Hepatocyte (in vitro differentiated cells): ENCODE data around the gene CPEB3. TPM values are rescaled to one million over a fixed set of nuclear protein-coding genes. Genes with fewer than 3 reads are reported as not detected.
"Not testable (repeated sequence)": the region's sequence is repeated elsewhere in the genome, so short reads cannot be mapped to it uniquely, and the experiment has no call there.

ENCODE experiments used
- DNase-seq: peaks from one replicate; pipeline ENCODE4 v3.0.0-alpha.2; 2016; ENCODE audit warnings: low spot score
- H2AFZ ChIP-seq: fragments of 200-600 bp; sonication (generic); 2 replicates; pipeline ENCODE4 v1.6.0; 2016; ENCODE audit warnings: antibody characterized with exemption, mild to moderate bottlenecking
- H3K27ac ChIP-seq: fragments of 200-600 bp; sonication (generic); 2 replicates; pipeline ENCODE4 v1.5.1; 2016; ENCODE audit warnings: mild to moderate bottlenecking
- H3K27me3 ChIP-seq: fragments of 200-600 bp; sonication (generic); 2 replicates; pipeline ENCODE4 v1.6.1; 2016
- H3K36me3 ChIP-seq: fragments of 200-600 bp; sonication (generic); replicated peaks from 2 replicates; pipeline ENCODE4 v1.5.1; 2016; ENCODE audit warnings: low read depth; ENCODE audit not compliant: insufficient read depth
- H3K4me1 ChIP-seq: fragments of 200-600 bp; sonication (generic); 2 replicates; pipeline ENCODE4 v1.5.1; 2016; ENCODE audit warnings: mild to moderate bottlenecking, moderate library complexity; ENCODE audit not compliant: insufficient read depth
- H3K4me2 ChIP-seq: fragments of 200-600 bp; sonication (generic); 2 replicates; pipeline ENCODE4 v1.6.0; 2016
- H3K4me3 ChIP-seq: fragments of 200-600 bp; sonication (generic); 2 replicates; pipeline ENCODE4 v1.5.1; 2016; ENCODE audit warnings: mild to moderate bottlenecking
- H3K79me2 ChIP-seq: fragments of 200-600 bp; sonication (generic); 2 replicates; pipeline ENCODE4 v1.6.0; 2017; ENCODE audit warnings: mild to moderate bottlenecking
- H3K9me2 ChIP-seq: fragments of 200-600 bp; sonication (generic); replicated peaks from 2 replicates; pipeline ENCODE4 v1.6.0; 2017; ENCODE audit warnings: mild to moderate bottlenecking; ENCODE audit not compliant: insufficient read depth
- H3K9me3 ChIP-seq: fragments of 200-600 bp; sonication (generic); 2 replicates; pipeline ENCODE4 v1.5.1; 2016; ENCODE audit warnings: low read depth, mild to moderate bottlenecking
- H4K20me1 ChIP-seq: fragments of 200-600 bp; sonication (generic); 2 replicates; pipeline ENCODE4 v1.6.0; 2016; ENCODE audit warnings: mild to moderate bottlenecking; ENCODE audit not compliant: insufficient read depth, poor library complexity, severe bottlenecking
- CTCF ChIP-seq: fragments of 200-600 bp; sonication (generic); IDR thresholded peaks from 2 replicates; pipeline ENCODE4 v1.5.1; 2016; ENCODE audit warnings: antibody characterized with exemption, mild to moderate bottlenecking; ENCODE audit not compliant: poor library complexity
- EZH2 ChIP-seq: fragments of 200-600 bp; sonication (generic); IDR thresholded peaks from 2 replicates; pipeline ENCODE4 v1.6.1; 2016; ENCODE audit warnings: antibody characterized with exemption, mild to moderate bottlenecking, borderline replicate concordance
- EZH2phosphoT487 ChIP-seq: fragments of 200-600 bp; sonication (generic); IDR thresholded peaks from one replicate; pipeline ENCODE4 v1.6.1; 2018; ENCODE audit warnings: antibody characterized with exemption, mild to moderate bottlenecking, low read depth, moderate library complexity; ENCODE audit not compliant: unreplicated experiment, severe bottlenecking
- WGBS: methylation state at CpG from one replicate; pipeline ENCODE4 v1.1.6; 2016; ENCODE audit warnings: low lambda C conversion rate; ENCODE audit errors: missing lambda C conversion rate; 5-methylcytosine and 5-hydroxymethylcytosine counted together
- polyA plus RNA-seq: library from polyadenylated mRNA; unstranded; fragments of >200 nt; fragmentation: Nextera tagmentation; extraction: Ambion mirVana; gene quantifications from 2 replicates; pipeline ENCODE4 v1.2.1, GENCODE V29; 2016
- total RNA-seq: library from RNA; depleted of rRNA; stranded (reverse); fragments of >200 nt; gene quantifications from 2 replicates; pipeline ENCODE4 v1.2.3, GENCODE V29; 2014

The CPEB3 gene
- total and polyA plus RNA-seq, 2 experiments from 2014 or later, result 4.0 to 4.9 TPM

- Histone ChIP-seq H3K36me3 (no peaks in the 10 kb centered on the region), H3K79me2 (no peaks in the 10 kb centered on the region), H3K9me3 (no peaks in the 10 kb centered on the region), H3K4me1 (peaks cover 11% of the 10 kb centered on the region), H3K4me2 (no peak overlapping the region), H3K4me3 (no peak overlapping the region), H3K27ac (peak overlapping the region; percentile 46), H4K20me1 (no peaks in the 10 kb centered on the region), H2AFZ (no peak overlapping the region), H3K9me2 (no peaks in the 10 kb centered on the region), H3K27me3 (no peaks in the 10 kb centered on the region)
- DNase-seq, result peak; percentile 17
- 67% methylated on average over 4 of the region's 4 CpGs for WGBS
- no peak for TF ChIP-seq EZH2
- no peak for TF ChIP-seq EZH2phosphoT487
- no peak for TF ChIP-seq CTCF
Observed at GRCh38 chr10:92027141-92027540, 263.7 kb downstream of the CPEB3 start.

GRCh38 chr10:92025340-92025739, 265.5 kb downstream of the CPEB3 start:
- not testable (repeated sequence) for H3K9me2 ChIP-seq, H3K36me3 ChIP-seq, H3K27me3 ChIP-seq, H4K20me1 ChIP-seq, H3K4me3 ChIP-seq, H2AFZ ChIP-seq, H3K9me3 ChIP-seq, H3K27ac ChIP-seq, H3K4me2 ChIP-seq, DNase-seq, H3K79me2 ChIP-seq
- H3K4me1 ChIP-seq, result peaks cover 11% of the 10 kb centered on the region
- WGBS, result 78% methylated on average over 3 of the region's 3 CpGs

- no peaks in the 10 kb centered on the region for H4K20me1 ChIP-seq
- H3K9me3 ChIP-seq, result no peaks in the 10 kb centered on the region
- H3K27me3 ChIP-seq, result no peaks in the 10 kb centered on the region
- H3K9me2 ChIP-seq, result no peaks in the 10 kb centered on the region
- H3K27ac ChIP-seq, result no peak overlapping the region
- no peak overlapping the region for H3K4me2 ChIP-seq
- TF ChIP-seq CTCF (no peak), EZH2 (no peak), EZH2phosphoT487 (no peak)
- peaks cover 11% of the 10 kb centered on the region for H3K4me1 ChIP-seq
- no peaks in the 10 kb centered on the region for H3K79me2 ChIP-seq
- 85% methylated on average over 4 of the region's 4 CpGs for WGBS
- DNase-seq, result no peak
- no peaks in the 10 kb centered on the region for H3K36me3 ChIP-seq
- H3K4me3 ChIP-seq, result no peak overlapping the region
- H2AFZ ChIP-seq, result no peak overlapping the region
Observed at GRCh38 chr10:92024700-92025099, 266.2 kb downstream of the CPEB3 start.

GRCh38 chr10:92014620-92015019, 276.3 kb downstream of the CPEB3 start:
- Histone ChIP-seq H3K27ac (no peak overlapping the region), H3K9me2 (no peaks in the 10 kb centered on the region), H3K79me2 (no peaks in the 10 kb centered on the region), H3K9me3 (no peaks in the 10 kb centered on the region), H3K4me1 (no peaks in the 10 kb centered on the region), H3K36me3 (no peaks in the 10 kb centered on the region), H4K20me1 (no peaks in the 10 kb centered on the region), H3K4me3 (no peak overlapping the region), H2AFZ (no peak overlapping the region), H3K27me3 (no peaks in the 10 kb centered on the region), H3K4me2 (no peak overlapping the region)
- TF ChIP-seq EZH2phosphoT487 (no peak), EZH2 (no peak), CTCF (no peak)
- DNase-seq, result no peak
- 78% methylated on average over 1 of the region's 1 CpG for WGBS
